Activated CD4-positive, alpha-beta T cell treated with anti-CD3 and anti-CD28 coated beads, Interleukin-2, amount 50 U/mL, for 16 hours (primary cell): ENCODE data around the gene RCSD1.

Experiments used
- DNase-seq: peaks from one replicate; pipeline ENCODE4 v3.0.0-alpha.2; 2020

Gene RCSD1

GRCh38 chr1:167750641-167751040 is 120.6 kb downstream of the RCSD1 start:
- no peak for DNase-seq

DNA sequence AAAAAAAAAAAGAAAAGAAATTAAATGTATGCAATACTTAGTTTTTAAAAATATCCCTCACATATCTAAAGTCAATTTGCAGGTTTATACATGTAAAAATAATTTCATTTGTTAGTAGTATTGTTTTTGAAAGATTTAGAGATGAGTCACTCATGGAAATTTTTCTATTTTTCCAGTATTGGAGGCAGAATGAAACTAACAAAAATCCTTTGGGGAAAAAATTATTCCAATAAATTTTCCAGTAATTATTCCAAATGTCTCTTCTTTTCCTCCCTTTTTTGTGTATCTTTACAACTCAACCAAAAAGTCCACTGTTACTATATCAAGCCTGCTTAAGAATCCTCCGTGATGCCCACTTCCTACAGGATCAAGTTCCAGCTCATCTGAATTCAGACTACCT is 121.6 kb downstream of the RCSD1 start:
- no peak for DNase-seq

- no peak for DNase-seq
Measured at GRCh38 chr1:167752219-167752985, 122.4 kb downstream of the RCSD1 start.

GRCh38 chr1:167755654-167756053 is 125.6 kb downstream of the RCSD1 start:
- no peak for DNase-seq
